Measurements from ENCODE around the gene LTBR.

Gene LTBR

GRCh38 chr12:6346235-6346832 is 37.6 kb upstream of the LTBR start:
- DNase-seq (ENCODE audit: extremely low read depth in 1 of 2, low read depth in 1 of 2), result no peak

GRCh38 chr12:6346942-6347341 is 37.0 kb upstream of the LTBR start:
- DNase-seq (ENCODE audit: extremely low read depth in 1 of 2, low read depth in 1 of 2), result no peak

DNA sequence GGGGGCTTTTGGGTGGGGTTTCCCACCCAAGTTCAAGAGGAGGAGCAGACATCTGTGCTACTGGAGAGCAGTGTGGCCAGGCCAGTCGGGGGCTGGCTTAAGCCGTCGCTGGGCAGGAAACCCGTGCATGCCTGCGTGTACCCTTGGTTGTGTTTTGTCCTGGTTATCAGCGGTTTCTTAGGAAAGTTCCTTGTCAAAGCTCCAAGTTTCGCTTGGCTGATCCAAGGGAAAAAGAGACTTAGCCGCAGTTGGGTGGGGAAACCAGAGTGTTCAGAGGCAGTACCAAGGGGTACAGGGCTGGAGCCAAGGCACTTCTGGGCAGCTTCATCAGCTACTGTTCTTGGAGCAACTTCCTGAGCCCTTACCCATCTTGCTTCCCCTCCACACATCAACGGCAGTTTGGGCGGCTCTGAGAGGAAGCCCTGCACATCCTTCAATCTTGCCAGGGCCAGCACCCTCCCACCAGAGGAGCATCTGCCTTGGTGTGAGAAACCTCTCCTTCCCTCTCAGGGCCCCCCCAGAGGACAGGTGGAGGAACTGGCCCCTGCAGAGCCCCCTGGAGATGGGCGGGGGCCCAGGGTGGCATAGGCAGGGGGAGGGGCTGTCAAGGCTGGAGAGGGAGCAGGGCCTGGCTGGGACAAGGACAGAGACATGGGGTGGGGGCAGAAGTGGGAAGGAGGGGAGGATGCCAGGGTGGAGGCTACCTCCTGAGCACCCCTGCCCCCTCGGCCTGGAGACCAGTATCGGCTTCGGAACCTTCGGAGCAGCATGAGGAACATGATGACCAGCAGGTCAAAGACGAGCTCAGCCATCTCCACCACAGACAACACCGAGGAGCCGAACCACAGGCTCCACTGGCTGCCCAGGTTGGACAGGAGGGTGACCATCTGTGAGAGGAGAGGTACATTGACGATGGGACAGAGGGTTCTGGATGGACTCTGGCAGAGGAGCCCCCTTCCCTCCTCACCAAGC is 36.3 kb upstream of the LTBR start:
- no peak for DNase-seq (ENCODE audit: extremely low read depth in 1 of 2, low read depth in 1 of 2)

DNA sequence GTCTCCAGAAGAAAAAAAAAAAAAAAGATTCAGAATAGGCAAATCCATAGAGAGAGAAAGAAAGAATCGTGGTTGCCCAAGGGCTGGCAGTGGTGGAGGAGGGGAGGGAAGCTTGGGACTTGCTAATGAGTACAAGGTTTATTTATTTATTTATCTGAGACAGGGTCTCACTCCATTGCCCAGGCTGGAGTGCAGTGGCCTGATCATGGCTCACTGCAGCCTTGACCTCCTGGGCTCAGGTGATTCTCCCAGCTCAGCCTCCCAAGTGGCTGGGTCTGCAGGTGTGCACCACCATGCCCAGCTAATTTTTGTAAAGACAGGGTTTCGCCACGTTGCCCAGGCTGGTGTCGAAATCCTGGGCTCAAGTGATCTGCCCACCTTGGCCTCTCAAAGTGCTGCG is 32.3 kb upstream of the LTBR start:
- no peak for DNase-seq (ENCODE audit: extremely low read depth in 1 of 2, low read depth in 1 of 2)

- no peak for DNase-seq (ENCODE audit: extremely low read depth in 1 of 2, low read depth in 1 of 2)
These were observed 31.5 kb upstream of the LTBR start for GRCh38 chr12:6352193-6353173.

DNA sequence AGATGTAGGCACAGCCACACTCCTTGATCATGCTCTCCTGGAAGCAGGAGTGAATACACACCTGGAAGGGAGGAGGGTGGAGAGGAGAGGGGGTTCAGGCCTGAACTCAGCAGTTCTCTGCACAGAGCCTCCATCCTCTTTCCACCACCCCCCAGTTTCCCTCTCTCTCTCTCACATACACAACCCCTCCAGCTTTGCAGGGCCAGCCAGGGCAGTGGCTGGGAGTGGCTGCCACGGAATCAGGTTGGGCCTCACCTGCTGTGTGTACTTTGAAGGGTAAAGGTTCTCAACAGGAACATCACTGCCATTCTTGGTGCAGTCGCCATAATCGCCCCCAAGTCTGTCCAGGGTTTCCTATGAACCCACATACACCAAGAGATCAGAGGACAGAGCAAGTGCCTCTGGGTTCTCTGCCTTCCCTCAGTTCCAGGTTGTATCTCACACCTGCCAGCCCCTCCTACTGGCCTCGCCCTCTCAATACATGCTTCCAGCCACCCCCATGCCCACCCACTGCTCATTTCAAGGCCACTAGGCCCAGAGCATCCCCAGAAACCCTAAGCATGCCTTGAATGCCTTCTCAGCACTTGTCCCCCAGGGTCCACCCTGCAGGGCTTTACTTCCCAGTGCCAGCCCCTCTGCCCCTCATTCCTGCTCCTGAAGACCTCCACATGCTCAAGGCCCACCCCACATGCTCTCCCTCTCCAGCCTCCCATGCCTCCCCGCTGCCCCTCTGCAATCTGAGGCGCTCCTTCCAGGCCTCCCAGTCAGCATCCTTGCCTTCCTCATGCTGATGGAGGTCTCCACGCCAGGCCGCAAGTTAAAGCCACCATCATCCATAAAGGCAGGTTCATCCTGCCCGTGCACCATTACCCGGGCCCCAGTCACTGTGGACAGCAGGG is 29.2 kb upstream of the LTBR start:
- no peak for DNase-seq (ENCODE audit: extremely low read depth in 1 of 2, low read depth in 1 of 2)

DNA sequence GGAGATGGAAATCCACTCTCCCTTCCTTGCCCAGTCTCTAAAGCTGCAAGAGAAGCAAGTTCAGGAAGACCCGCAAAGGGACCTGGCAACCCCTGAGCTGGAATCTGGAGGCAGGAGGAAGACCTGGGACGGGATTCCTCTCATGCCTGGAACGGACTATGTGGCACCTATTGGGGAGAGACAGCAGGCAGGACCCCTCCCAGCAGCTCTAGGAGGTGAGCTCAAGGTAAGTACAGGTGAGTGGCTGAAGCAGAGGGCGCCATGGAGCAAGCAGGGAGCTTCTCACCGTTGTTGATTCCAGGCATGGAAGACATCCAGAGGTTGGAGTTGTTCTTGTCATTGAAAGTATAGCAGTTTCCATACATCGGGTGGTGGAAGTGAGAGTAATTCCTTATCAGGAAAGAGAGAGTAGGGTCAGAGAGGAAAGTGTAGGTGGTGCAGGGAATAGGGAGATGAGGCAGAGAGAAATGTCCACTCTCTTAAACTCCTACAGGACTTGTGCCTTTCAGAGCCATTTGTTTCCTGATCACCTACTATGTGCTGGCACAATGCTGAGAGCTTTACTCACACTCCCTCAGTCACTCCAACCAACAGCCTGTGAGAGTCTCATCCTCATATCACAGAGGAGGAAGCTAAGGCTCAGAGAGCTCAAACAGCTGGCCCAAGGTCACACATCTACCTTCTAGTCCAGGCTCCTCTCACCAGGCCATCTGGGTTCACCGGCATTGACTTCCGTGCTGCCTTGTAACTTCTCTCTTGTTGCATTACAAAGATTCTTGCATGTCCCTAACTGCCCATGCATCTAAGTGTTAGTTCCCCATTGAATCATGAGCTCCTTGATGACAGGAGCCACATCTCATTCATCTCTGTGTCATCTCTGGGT is 28.2 kb upstream of the LTBR start:
- DNase-seq (ENCODE audit: extremely low read depth in 1 of 2, low read depth in 1 of 2), result no peak

DNA sequence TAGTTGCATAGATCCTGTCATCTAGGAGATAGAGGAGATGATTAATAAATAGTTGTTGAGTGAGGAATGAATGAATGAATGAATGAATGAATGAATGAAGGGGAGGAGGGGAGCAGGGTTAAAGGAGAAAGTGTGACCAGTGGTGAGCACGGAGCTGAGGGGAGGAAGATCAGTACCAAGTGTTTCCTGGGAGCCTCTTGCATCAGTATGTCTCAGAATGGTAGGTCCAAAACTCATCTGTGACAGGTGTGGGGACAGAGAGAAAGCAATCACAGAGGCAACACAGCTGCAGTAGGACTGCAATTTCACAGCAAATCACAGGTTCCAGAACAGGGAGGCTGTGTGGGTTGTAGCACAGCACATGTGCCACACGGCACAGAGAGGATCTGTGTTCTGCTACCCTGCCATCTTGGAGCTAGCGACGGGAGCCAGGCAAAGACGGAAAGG is 27.6 kb upstream of the LTBR start:
- no peak for DNase-seq (ENCODE audit: extremely low read depth in 1 of 2, low read depth in 1 of 2)

DNA sequence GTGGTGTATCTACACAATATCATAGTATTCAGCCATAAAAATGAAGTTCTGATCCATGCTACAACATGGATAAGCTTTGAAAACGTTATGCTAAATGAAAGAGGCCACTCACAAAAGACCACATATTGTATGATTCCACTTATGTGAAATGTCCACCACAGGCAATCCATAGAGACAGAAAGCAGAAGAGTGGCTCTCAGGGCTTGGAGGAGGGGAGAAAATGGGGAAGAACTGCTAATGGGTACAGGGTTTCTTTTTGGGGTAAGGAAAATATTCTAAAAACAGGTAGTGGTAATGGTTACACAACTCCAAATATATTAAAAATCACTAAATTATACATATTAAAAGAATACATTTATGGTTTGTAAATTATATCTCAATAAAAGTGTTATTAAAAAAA is 25.1 kb upstream of the LTBR start:
- DNase-seq (ENCODE audit: extremely low read depth in 1 of 2, low read depth in 1 of 2), result no peak

DNA sequence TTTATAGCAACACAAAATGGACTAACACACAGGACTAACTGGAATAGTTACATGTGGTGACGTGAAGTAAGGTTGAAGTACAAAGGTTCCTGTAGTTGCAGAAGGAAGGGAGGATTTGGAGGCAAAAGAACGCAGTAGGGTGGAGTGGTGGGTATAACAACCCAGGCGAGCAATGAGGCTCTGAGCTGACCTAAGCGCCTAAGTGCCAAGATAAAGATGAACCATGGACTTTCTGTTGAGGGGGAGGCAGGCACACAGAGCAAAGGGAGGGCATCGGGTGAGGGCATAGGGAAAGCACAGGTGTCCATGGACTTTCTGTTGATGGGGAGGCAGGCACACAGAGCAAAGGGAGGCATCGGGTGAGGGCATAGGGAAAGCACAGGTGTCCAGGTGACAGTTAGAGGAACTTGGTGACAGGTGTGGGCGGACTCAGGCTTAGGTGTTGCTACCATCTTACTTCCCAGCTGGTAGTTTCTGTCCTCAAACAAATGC is 23.8 kb upstream of the LTBR start:
- no peak for DNase-seq (ENCODE audit: extremely low read depth in 1 of 2, low read depth in 1 of 2)

DNA sequence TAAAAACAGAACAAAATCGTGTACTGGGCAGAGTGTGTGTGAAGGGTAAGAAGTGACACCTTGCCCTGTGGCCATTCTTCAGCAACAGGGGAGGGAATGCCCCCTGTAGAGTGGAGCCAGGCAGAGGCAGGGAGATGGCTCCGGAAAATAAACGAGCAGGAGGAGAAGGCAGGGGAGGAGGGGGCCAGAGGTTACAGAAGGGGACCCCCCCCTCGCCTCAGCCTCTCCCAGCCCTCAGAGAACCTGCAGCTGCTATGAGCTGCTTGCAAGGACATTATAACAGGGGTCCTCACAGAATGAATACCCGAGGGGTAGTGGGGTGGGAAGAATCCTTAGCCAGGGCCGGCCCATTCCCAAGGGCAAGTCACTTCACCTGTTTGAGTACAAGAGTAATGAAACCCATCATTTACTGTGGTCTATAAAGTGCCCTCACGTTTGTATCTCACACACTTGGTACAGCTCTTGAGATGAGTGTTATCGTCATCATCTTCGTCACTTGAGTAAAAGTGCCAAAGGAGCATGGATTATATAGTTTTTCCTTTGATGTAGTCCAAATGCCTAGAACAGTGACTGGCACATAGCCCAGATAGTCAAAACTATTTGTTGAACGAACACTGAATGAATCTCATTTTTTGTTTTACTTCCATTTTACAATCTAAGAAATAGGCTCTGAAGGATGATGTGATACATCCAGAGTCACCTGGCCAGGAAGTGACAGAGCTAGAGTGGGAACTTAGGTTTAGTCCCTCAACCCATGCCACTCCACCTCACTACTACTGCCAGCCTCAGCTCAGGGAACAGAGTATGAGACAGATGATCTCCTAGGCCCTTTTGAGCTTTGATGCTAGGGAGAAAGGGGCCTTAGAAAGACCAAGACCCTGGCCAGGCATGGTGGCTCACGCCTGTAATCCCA is 23.1 kb upstream of the LTBR start:
- no peak for DNase-seq (ENCODE audit: extremely low read depth in 1 of 2, low read depth in 1 of 2)

DNA sequence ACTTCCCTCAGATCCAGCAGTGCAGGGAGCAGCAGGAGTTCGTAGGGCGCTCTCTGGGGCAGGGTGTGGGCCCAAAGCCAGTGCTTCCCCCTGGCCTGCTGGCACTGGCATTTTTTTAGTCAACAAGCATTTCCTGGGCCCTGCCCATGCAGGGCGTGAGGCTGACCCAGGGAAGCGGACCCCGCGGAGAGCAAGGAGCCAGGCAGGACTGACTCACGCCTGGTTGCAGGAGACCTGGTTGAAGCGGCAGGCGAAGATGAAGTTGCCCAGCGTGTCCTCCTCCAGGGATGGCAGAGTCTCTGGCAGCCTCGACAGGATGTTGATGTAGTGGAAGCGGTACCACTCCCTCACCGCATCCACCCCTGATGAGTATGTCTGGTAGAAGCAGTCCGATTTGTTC is 22.1 kb upstream of the LTBR start:
- DNase-seq (ENCODE audit: extremely low read depth in 1 of 2, low read depth in 1 of 2), result no peak

GRCh38 chr12:6362403-6362802 is 21.6 kb upstream of the LTBR start:
- no peak for DNase-seq (ENCODE audit: extremely low read depth in 1 of 2, low read depth in 1 of 2)

- no peak for DNase-seq (ENCODE audit: extremely low read depth in 1 of 2, low read depth in 1 of 2)
These were observed 21.0 kb upstream of the LTBR start for GRCh38 chr12:6363010-6363329.

GRCh38 chr12:6363330-6364043 is 20.5 kb upstream of the LTBR start:
- peak in 1 of 2 donors; percentile 57 for DNase-seq (ENCODE audit: extremely low read depth in 1 of 2, low read depth in 1 of 2)

- DNase-seq (ENCODE audit: extremely low read depth in 1 of 2, low read depth in 1 of 2), result no peak
These were observed 20.0 kb upstream of the LTBR start for GRCh38 chr12:6364044-6364374.

All from activated CD8-positive, alpha-beta memory T cell treated with anti-CD3 and anti-CD28 coated beads for 1 hour (primary cell).